Fibroblast of peridontal ligament (primary cell): ENCODE data around the gene POU5F1.
A peak's percentile ranks its signal among the peaks of the same experiment; 100 is the strongest.
"Not testable (repeated sequence)": the region's sequence is repeated elsewhere in the genome, so short reads cannot be mapped to it uniquely, and the experiment has no call there.

Experiments used
- DNase-seq: peaks from one replicate; pipeline ENCODE4 v3.0.0-alpha.2; 2010; ENCODE audit errors: extremely low read depth

Gene POU5F1

DNA sequence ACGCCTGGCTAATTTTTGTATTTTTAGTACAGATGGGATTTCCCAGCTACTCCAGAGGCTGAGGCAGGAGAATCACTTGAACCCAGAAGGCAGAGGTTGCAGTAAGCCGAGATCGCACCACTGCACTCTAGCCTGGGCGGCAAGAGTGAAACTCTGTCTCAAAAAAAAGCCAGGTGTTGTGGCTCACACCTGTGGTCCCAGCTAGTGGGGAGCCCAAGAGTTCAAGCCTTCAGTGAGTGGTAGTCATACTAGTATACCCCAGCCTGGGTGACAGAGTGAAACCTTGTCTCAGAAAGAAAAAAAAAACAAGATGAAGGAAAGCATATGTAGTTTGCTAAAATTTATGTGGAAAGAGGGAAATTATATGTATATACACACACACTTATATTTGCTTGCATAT is 20.0 kb upstream of the POU5F1 start:
- DNase-seq: no peak

DNA sequence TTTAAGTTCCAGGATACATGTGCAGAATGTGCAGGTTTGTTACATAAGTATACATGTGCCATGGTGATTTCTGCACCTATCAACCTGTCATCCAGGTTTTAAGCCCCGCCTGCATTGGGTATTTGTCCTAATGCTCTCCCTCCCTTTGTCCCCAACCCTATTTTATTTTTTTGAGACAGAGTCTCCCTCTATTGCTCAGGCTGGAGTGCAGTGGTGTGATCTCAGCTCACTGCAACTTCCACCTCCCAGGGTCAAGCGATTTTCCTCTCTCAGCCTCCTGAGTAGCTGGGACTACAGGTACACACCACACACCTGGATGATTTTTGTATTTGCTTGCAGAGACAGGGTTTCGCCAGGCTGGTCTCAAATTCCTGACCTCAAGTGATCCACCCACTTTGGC is 18.7 kb upstream of the POU5F1 start:
- not testable (repeated sequence) for DNase-seq

DNA sequence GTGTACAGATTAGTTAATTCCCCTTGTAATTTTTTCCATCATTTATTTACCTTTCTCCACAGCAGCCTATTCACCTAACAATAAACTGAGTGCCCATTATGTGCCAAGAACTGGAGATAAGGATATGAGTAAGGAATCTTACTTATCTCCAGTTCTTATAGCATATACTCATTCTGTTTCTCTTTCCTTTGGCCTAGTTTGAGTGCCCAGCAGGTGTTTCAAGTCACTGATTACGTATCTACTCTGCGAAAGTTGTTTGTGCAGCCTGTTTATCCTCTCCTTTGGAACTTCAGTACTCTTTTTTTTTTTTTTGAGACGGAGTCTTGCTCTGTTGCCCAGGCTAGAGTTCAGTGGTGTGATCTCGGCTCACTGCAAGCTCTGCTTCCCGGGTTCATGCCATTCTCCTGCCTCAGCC is 17.3 kb upstream of the POU5F1 start:
- DNase-seq: no peak

DNA sequence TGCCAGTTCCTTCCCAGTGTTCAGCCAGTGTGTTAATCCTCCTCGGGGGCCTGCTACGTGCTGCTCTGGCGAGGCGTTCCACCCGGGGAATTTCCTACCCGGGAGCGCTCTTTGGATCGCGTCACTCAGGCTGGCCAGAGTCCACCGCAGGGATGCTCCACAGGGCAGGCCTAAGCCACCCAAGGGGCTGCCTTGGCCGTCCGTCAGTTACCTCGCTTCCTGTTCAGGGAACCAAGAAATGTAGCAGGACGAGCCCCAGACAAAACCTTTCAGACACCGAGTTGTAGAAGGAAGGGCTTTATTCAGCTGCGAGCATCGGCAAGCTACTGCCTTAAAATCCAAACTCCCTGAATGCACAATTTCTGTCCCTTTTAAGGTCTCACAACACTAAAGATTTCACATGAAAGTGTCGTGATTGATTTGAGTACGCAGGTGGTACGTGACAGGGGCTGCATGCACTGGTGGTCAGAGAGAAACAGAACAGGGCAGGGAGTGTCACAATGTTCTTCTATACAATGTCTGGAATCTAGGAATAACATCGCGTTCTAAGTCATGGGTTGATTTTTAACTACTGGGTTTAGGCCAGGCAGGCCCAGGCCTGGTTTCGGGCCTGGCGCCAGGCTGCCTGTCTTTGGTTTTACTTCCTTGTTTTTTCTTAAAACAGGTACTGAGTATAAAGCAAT is 15.7 kb upstream of the POU5F1 start:
- no peak for DNase-seq

DNA sequence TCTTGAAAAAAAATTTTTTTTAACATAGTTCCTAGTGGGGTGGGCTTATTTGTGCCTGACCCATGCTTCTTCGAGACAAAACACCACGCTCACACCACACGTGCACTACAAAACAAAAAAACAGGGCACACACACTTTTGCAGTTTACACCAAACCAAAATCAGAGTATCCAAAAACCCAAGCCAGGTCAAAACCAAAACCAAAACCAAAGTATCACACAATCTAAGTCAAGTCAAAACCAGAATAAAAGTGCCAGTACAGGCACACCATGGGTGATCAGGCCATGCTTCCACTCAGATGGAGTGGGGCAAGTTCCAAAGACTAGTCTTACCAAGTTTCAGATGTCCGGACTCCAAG is 15.2 kb upstream of the POU5F1 start:
- DNase-seq: not testable (repeated sequence)

DNA sequence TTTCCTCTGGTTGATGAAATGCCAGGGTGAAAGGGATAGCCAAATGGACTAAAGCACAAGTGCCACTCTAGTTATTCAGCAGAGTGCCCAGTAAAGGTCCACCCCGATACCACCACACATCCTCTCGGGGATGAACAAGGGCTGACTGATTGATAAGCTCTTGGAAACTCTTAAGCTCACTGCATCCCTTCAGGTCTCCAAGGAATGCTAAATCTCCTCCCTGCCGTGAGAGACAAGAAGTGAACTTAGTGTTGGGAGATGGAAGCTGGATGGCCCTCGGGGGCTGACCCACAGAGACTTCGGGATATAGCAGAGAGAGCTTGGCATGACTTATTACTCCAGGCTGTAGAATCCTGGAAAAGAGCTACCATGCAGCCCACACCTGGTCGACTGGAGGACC is 13.4 kb upstream of the POU5F1 start:
- not testable (repeated sequence) for DNase-seq

DNA sequence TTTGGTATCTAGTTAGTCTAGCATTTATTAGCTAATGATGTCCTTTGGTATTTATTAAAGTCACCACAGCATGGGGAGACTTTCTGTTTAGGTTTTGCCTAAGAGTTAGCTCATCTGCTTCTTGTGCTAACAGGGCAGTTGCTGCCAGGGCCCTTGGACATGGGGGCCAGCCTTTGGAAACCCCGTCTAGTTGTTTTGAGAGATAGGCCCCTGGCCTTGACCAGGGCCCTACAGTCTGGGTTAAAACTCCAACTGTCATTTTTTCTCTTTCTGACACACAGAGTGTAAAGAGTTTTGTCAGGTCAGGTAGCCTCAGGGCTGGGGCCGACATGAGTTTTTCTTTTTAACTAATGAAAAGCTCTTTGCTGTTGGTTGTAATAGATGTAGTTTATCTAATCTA is 12.8 kb upstream of the POU5F1 start:
- not testable (repeated sequence) for DNase-seq

DNA sequence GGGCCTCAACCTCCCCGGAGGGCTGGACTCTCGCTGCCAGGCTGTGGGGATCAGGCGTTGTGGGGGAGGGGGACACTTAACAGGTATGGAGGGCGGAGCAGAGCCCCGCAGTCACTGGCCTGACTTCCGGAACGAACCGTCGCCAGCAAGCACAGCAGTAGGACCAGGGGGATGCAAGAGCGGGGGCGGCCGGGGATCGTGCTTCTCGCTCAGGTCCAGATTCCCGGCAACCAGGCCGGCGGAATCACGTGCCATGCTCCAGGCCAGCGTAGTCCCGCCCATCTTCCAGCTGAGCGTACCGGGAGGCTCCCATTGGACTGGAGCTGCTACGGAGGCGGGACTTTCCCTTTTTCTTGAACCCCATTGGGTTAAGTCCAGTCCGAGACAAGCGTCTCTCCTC is 10.0 kb upstream of the POU5F1 start:
- DNase-seq: peak; percentile 86

DNA sequence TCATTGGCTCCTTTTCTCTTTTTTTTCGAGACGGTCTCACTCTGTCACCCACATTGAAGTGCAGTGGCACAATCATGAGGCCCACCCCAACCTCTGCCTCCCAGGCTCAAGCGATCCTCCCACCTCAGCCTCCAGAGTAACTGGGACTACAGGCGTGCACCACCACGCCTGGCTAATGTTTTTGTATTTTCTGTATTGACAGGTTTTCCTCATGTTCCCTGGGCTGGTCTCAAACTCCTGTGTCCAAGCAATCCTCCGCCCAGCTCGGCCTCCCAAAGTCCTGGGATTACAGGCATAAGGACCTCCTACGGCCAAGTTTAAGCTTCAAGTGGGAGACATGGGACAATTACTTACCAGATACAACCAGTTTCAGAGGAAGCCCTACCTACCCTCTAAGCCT is 9.4 kb upstream of the POU5F1 start:
- DNase-seq: no peak

DNA sequence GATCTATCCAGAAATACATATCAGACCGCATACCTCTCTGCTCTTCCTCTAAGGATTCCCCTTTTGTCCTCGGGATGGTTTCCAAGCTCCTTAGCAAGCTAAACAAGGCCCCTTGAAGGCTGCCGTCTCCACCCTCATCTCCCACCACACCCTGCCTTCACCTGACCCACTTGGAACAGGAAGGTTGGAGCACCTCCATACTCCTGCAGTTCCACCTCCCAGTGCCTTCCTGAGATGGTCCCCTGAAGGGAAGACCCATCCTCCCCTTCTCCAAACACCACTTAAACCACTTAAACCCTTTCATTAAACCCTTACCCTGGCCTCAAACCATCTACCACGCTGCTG is 8.5 kb upstream of the POU5F1 start:
- no peak for DNase-seq

DNA sequence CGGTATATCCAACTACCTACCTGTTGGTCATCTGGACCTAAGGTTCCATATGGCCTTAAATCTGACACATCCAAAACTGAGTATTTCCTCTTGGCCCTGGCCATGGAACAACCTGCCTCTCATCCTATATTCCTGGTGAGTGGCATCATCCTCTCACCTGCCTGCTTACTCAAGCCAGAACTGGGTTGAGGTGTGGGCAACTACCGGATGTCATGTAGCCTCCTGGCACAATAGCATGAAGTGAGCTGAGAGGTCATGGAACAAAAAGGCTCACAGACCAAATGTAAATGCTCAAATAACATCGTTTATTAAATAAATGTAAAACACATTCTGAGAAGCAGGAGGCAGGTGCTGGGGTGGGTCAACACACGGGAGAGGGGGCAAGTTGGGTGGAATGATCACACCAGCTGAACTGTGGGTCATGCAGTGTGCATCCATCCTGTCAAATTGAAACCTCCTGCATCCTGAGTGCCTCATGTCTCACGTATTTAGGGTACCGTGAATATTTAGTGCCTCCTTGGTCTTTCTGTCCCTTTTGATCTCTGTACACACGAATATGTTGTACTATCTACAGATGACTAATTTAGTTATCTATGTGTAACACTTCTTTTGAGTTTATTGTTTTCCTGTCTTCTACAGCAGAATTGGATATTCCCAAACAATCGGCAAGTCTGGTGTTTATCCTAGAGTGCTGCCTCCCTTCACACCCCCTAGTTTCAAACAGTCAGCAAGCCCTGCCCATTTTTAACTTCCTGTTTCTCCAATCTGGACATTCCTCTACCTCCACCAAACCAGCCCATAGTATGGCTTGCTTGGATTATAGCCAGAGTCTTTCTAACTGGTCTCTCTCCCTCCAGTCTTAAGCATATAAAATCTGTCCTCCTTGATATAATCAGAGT is 7.9 kb upstream of the POU5F1 start:
- no peak for DNase-seq

DNA sequence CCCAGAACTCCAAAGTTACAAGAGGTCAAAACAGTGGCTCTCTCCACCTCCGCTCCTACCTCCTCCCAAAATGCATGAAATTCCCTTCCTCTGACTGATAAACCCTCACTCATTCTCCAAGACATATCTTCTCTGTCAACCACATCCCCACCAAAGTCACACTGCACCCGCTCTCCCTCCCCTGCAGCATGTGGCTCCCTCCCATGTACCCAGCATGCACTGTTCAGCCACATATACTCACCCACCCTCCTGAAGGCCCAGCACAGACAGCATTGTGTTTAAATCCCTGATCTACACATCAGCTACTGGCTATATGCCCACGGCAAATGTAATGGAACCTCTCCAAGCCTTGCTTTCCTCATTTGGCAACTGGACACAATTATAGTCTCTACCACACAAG is 5.5 kb upstream of the POU5F1 start:
- DNase-seq: peak; percentile 69

DNA sequence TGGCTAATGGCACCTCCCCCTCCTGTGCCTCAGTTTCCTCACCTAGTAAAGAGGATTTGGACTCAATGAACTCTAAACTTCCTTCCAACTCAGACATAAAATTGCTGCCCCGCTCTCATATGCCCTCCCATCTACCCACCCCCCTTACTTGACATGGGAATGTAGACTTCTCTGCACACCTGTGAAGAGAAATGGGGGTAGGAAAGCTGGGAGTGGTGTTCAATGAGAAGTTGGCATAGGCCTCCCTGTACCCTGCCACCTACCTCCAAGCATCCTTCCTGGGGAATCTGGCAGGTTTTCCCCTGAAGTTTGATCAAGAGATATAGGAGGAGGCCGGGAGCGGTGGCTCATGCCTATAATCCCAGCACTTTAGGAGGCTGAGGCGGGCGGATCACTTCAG is 3.9 kb upstream of the POU5F1 start:
- no peak for DNase-seq

DNA sequence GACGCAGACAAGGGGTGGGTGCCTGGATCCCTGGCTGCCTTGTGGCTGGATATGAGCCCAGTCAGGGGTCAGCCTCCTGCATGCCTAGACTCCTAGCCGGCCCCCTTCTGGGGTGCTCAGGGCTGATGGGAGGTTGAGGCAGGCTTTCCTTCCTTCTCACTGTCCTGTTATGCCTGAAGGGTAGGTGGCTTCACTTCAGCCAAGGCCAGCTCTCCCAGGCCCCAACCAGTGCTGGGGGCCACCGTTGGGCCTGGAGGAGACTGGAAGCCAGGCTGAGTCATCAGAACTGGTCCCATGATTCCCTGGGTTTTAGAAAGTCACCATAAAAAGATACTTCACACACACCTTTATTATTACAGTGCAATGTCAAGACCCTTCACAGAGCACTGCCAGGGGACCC is 2.9 kb upstream of the POU5F1 start:
- no peak for DNase-seq

DNA sequence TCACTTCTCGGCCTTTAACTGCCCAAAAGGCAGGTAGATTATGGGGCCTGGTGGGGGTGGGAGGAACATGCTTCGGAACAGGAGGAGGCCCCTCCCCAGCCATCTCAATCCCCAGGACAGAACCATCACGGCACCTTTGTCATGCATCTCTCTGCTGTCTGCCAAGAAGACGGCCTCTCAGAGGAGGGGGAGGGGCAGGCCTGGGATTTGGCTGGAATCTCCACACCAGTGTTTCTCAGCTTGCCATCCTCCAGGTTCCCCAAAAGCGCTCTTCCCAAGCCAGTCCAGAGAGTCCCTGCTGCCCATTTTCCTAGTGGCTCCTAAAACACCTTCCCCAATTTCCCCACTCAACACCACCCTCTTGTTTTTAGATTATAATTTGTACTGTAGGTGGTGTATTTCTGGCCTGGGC is 2.5 kb upstream of the POU5F1 start:
- no peak for DNase-seq

DNA sequence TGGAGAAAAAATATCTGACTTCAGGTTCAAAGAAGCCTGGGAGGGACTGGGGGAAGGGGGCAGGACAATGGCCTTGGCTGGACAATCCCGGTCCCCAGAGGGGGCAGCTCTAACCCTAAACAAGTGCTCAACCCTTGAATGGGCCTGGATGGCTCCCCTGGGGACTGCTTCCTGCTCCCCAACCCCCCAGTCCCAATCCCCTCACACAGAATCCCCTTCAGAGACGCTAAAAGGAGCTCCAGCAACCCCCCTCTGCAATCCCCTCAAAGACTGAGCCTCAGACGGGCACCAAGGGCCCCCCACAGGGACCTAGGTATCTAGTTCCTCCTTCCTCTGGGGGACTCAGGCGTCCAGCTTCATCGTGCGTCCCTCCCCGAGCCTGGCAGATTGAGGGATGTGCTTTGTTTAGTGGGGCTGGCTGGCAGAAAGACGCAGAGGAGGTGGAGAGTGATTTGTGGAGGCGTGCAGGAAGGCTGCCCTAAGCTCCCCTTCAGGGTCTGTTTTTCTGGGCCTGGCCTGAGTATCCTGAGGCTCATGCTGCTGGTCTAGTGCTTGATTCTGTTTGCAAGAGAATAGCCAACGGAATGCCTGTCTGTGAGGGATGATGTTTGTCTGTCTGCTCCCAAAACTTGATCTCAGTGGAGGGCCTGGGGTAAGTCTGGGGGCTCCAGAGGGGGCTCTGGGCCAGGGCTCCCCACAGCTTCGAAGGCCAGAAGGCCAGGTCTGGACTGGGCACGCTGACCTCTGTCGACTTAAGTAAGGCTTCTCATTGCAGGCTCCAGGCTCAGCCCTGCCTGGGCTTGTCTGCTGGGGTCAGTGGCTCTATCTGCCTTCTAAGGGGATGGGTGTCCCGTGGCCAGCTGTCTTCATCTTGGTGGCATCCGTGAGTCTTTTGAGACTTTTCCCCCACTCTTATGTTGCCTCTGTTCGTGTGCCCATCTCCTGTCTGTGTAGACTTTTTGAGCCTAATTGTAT is 1.7 kb upstream of the POU5F1 start:
- DNase-seq: no peak

DNA sequence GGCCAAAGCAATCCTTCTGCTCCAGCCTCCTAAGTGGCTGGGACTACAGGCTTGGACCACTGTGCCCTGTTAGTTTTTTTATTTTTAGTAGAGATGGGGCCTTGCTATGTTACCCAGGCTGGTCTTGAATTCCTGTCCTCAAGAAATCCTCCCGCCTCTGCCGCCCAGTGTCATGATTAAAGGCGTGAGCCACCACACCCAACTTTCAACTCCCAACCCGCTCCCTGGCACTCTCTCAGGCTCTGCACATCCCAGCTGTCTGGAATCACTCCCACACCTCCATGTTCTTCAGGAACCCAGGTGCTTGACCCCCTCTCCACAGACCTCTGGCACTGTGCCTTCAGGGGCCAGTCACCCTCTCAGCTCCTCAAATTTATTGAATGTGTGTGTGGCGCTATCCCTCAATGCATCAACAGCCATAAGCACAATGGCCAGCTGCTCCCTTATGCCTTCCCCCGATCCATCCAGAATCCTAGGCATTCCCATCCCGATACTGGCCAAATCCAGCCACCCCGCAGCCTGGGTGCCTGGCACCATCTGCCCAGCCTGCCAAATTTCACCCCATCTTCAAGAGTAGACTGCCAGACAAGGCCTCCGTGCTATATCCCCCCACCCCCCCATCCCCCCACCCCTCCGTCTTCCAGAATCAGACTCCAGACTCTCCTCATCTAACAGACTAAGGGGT is 647 bp upstream of the POU5F1 start:
- no peak for DNase-seq

DNA sequence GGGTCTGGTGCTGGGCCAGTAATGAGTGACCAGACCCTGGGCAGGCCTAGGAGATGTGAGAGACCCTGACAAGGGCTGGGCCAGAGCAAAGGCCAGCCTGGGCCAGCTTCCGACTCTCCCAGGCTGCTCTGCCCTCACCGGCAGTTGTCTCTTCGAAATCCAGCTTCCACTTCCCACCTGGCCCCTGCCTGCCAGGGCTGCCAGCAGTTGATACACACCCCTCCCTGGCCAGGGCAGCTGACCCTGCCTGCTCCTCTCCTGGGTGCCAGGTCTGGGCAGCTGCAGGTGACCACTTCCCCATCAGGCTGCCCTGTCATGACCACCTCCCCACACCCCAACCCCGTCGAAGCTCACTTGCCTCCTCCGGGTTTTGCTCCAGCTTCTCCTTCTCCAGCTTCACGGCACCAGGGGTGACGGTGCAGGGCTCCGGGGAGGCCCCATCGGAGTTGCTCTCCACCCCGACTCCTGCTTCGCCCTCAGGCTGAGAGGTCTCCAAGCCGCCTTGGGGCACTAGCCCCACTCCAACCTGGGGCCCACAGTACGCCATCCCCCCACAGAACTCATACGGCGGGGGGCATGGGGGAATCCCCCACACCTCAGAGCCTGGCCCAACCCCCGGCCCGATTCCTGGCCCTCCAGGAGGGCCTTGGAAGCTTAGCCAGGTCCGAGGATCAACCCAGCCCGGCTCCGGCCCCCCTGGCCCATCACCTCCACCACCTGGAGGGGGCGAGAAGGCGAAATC is 453 bp downstream of the POU5F1 start:
- not testable (repeated sequence) for DNase-seq

DNA sequence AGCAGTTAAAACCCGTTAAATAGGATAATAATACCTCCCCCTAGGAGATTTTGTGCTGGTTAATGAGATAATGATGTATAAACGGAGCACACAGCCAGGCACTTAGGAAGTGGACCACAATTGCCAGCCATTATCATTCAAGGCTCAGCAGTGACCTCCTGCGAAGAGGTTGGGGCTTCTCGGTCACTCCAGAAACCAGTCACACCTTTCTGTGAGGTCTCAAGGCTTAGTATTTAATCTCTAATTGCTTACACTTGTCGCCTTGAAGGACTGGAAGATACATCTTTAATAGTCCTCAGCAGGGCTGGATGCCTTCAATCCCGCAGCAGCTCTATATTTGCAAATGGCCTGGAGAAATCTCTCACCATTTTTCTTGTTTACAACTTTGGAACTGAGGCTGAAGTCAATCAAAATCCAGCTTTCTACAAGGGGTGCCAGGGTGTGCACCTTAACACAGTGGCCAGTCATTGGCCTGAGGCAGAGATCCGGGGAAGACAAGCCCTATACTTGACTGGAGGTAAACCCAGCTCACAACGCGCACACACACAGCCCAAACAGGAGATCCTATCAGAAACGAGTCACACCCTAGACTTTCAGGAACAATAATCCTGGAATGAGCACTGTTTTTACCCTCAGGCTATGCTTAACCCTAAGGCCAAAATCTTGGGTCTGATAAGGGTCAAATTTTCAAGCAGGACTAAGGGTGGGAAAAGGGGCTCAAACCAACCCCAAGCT is 1.2 kb downstream of the POU5F1 start:
- DNase-seq: no peak

DNA sequence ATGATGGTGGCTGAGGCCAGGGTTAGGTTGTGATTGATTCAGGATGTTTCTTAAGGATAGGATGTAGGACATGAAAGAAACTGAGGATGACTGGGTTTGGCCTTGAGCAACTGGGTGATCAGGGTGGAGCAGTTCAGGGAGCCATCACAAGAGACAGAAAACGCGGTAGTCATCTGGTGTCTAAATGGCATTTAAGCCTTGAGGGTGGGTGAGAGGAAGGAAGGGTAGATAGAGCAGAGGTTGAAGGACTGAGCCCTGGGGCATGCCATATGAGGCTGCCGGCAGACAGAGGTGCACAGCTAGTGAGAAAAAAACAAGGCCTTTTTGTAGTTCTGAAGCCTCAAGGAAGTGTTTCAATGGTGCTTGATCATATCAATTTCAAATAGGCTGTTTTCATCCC is 1.9 kb downstream of the POU5F1 start:
- no peak for DNase-seq
